ENCODE data around the gene DBN1. TPM values are rescaled to one million over a fixed set of nuclear protein-coding genes. Genes with fewer than 3 reads are reported as not detected.

The DBN1 gene
- 429 and 434 TPM in 2 replicates for total RNA-seq

DNA sequence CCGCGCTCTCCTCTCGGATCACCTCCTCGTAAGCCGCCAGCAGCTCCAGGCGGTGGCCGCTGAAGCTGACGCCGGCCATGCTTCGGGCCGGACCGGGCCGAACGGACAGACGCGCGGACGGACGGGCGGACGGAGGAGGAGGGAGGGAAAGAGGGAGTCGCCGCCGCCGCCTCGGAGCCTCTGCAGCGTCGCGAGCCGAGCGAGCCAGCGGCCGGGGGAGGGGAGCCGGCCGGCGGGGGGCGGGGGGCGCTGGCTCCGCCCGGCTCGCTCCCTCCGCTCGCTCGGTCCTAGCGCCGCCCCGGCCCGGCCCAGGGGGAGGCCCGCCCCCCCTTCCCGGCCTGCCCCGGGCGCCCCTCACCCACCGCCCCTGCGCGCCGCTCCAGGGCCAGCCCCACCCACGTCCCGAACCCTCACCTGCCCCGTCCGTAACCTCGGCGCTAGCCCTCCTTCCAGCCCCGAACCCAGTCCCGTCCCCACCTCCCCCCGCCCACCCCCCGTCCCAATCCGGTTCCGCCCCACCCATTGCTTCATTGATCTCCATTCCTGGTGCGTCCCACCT, at the start of gene DBN1:
Gene DBN1 (minus strand): TSS at position 192 of the 559 bp plus-strand sequence. CDS start 113 bp downstream, at position 79.
- TF ChIP-seq CTCF (IDR thresholded peaks at IDR 0.05; ENCODE audit: insufficient read depth, low read length, poor library complexity, severe bottlenecking), result no peak
- Histone ChIP-seq H3K4me3 (ENCODE audit: low read depth, low read length) (peak within 1 kb of the TSS; percentile 69), H3K27me3 (ENCODE audit: control insufficient read depth, insufficient read depth, low read length) (no peaks in the 10 kb centered on the region), H3K36me3 (ENCODE audit: control insufficient read depth, insufficient read depth, low read length) (peaks cover 2% of the 10 kb centered on the region)
- DNase-seq (ENCODE audit: low read depth), result no peak

DNA sequence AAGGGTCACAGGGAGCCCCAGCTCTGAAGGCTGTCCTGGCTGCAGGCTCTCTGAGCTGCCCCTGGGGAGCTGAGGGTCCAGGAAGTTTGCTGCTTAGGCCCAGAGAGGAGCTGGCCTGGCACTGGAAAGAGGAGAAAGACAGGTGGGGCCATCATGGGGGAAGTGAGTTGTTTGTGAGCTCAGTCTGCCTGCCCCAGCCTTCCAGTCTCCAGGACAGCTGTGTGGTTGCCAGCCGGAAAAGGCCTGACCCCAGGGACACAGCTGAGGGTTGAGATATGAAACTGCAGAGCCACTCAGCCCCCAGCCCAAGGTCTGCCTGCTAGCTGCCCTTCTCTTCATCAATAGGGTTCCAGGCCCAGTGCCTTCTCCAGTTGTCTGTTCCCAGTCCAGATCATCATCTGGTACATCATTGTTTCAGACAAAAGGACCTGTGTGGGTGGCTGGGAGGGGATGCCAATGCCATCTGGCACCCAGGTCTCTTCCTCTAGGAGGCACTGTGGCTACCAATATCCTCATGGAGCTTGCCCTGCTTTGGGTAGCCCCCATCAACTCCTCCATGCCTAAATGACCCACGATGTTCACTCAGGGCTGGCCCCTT, 47.6 kb upstream of the DBN1 start:
- no peaks in the 10 kb centered on the region for H3K27me3 ChIP-seq (ENCODE audit: control insufficient read depth, insufficient read depth, low read length)
- peaks cover 4% of the 10 kb centered on the region for H3K36me3 ChIP-seq (ENCODE audit: control insufficient read depth, insufficient read depth, low read length)
- TF ChIP-seq CTCF (IDR thresholded peaks at IDR 0.05; ENCODE audit: insufficient read depth, low read length, poor library complexity, severe bottlenecking), result peak; percentile 17
- no peak overlapping the region for H3K4me3 ChIP-seq (ENCODE audit: low read depth, low read length)
- no peak for DNase-seq (ENCODE audit: low read depth)

GRCh38 chr5:177520271-177520670, 46.8 kb upstream of the DBN1 start:
- H3K4me3 ChIP-seq (ENCODE audit: low read depth, low read length), result no peak overlapping the region
- TF ChIP-seq CTCF (IDR thresholded peaks at IDR 0.05; ENCODE audit: insufficient read depth, low read length, poor library complexity, severe bottlenecking), result no peak
- no peak for DNase-seq (ENCODE audit: low read depth)
- no peaks in the 10 kb centered on the region for H3K27me3 ChIP-seq (ENCODE audit: control insufficient read depth, insufficient read depth, low read length)
- peaks cover 4% of the 10 kb centered on the region for H3K36me3 ChIP-seq (ENCODE audit: control insufficient read depth, insufficient read depth, low read length)

DNA sequence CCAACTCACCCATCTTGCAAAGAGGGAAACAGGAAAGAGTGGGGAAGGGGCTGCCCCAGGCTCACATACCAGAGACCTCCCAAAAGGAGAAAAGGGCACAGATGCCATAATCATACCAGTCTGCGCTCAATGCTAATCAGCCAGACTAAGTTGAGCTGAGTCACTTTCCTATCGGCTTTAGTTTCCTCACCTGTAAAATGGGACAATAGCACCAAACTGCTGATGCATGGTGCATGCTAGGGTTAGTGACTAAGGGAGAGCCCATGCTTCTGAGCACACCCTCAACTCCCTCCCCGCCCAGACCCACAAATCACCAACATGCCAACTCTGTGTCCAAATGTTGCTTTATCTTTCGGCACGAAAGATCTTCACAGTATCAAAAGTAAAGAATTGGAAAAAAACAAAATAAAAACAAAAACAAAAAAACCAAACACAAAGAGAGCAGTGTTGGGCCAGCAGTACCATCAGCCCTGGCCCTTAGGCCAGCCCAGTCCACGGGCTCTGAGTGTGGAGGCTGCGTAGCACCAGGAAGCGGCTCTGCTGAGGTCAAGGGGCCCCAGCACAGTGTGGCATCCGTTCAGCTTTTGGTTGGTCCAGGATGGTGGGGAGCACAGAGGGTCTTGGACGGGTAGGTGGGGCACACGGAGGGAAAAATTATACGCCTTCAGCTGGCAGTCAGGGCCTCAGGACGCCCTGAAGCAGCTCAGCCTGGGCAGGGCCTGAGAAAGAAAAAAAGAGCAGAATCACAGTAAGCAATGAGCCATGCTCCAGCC, 46.2 kb upstream of the DBN1 start:
- peaks cover 3% of the 10 kb centered on the region for H3K36me3 ChIP-seq (ENCODE audit: control insufficient read depth, insufficient read depth, low read length)

More for the DNA sequence above, 46.2 kb upstream of the DBN1 start:
- TF ChIP-seq CTCF (IDR thresholded peaks at IDR 0.05; ENCODE audit: insufficient read depth, low read length, poor library complexity, severe bottlenecking), result no peak
- DNase-seq (ENCODE audit: low read depth), result no peak
- Histone ChIP-seq H3K27me3 (ENCODE audit: control insufficient read depth, insufficient read depth, low read length) (no peaks in the 10 kb centered on the region), H3K4me3 (ENCODE audit: low read depth, low read length) (no peak overlapping the region)
